Measurements from ENCODE around the gene BAHCC1.
A peak's percentile ranks its signal among the peaks of the same experiment; 100 is the strongest.

BAHCC1 gene

DNA sequence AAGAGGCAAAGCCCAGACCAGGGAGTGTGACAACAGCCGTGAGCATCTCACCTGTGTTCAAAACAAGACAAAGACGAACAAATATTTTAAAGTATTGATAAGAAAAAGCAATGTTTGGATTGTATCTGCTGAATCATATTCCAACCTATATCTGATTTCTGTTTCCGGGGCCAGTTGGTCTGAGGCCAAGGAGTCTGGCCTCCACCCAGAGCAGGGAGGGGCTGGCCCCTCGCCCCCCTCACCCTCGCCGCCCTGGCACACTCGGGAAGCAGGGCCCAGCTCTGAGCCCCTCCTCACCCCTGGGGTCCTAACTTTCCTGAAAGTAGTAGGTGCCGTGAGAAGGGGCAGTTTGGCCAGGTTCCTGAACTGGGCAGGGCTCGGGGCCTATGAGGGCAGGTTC lies 69.3 kb downstream of the BAHCC1 start:
- no peak for DNase-seq

DNA sequence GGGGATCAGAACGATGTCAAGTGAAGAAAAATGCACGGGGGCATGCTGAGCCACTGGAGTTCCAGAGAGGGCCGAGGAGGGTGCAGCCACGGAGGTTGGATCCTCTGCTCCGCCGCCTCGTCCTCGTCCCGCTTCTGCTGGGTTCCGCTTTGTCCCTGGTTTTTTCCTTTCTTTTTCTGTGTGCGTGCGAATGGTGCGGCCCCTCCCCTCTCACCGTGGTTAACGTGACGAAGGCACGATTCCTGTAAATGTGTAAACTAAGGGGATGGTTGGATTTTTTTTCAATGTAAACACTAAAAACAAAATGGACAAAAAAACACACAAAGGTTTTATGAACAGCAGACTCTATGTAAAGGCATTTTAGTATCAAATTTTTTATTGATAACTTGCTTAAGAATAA lies 70.7 kb downstream of the BAHCC1 start:
- no peak for DNase-seq

DNA sequence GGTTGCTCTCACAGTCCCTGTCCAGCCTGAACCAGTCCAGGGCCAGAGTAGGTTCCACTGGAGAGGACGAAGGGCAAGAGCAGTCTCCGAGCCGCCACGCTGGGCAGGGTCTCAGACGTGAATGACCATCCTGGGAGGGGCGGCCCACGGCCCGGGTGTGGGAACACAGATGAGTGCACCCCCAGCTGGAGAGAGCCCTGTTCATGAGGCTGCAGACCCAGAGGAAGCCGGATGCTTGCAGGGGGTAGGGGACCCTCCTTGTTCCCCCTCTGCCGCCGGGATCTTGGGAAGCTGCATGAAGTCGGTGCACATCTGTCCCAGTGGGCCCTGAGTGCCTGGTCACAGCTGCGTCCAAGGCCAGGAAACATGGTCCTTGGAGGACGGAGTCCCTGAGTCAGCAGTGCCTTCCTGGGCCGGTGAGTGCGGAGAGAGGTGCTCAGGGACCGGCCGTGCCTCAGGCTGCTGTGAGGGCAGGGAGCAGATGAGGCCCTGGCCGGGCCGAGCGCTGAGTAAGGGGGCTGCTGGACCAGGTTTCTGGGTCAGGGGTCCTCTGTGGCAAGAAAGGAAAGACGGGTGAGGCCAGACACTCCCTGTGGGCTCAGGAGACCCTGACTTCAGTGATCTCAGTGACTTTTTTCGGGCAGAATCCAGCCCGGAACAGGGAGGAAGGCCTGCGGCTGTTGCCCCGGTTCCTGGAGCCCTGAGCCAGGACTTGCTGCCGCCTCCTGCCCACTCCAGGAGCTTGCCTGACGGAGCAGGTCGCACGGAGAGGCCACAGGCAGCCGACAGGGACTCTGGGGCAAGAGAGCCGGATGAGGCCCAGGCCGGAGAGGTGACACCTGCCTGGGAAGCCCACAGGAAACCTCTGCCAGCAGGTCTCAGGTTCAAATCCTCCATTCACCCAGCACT lies 71.6 kb downstream of the BAHCC1 start:
- no peak for DNase-seq

DNA sequence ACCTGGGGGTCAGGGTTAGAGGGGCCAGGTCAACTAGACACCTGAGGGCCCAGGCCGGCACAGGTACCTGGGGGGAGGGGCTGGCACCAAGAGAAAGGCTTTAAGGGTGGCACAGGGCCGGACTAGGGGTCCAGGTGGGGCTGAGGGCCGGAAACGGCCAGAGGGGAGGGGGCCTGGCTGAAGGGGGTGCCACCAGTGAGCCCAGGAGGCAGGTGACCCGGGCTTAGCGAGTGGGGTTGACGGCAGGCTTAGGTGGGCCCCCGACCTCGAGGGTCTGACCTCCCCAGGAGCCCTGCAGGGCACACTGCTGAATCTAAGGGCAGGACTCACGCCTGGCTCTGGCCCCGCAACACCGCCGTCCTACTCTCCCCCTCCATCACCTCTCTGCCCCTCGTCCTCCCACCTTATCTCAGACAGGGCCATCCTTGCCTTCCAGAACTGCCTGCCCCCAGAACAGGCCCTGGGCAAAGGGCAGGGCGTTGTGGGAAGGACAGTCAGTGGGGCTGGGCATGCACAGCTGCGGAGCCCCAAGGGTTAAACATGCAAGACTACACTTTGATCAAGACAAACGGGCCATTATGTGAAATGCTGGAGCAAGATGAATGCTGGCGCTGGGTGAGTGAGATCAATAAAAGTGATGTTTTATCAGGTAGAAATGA lies 73.0 kb downstream of the BAHCC1 start:
- no peak for DNase-seq

DNA sequence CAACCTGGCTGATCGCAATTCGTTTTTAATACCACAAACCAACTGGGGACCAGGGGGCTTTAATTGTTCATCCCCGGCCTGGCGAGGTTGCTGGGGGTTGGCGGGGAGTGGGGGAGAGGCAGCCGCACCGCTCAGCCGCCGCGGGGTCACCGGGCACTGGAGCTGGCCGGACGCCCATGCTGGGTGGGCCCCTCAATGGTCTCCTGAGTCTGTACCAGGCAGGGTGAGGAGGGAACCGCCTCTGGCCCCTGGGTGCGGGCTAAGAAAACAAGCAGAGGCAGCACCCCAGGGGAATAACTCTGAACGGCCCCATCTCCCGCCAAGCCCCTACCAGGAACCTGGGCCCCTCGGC lies 73.5 kb downstream of the BAHCC1 start:
- DNase-seq = no peak

DNA sequence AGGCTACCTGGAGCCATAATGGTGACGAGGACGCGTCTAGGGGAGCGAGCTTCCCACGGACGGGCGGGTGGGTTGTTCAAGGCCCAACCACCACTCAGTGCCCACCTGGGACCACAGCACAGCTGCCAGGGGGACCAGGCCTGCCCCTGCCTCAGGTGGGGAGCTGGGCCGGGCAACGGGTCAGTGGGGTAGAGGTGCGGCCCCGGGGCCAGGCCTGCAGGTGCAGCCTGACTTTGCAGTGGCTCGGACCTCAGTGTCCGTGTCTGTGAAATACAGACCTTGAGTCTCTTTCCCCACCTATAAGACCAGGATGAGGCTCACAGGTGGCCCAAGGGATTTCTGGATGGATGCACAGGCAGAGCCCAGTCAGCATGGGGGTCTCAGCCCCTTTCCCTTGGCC lies 74.0 kb downstream of the BAHCC1 start:
- no peak for DNase-seq

DNA sequence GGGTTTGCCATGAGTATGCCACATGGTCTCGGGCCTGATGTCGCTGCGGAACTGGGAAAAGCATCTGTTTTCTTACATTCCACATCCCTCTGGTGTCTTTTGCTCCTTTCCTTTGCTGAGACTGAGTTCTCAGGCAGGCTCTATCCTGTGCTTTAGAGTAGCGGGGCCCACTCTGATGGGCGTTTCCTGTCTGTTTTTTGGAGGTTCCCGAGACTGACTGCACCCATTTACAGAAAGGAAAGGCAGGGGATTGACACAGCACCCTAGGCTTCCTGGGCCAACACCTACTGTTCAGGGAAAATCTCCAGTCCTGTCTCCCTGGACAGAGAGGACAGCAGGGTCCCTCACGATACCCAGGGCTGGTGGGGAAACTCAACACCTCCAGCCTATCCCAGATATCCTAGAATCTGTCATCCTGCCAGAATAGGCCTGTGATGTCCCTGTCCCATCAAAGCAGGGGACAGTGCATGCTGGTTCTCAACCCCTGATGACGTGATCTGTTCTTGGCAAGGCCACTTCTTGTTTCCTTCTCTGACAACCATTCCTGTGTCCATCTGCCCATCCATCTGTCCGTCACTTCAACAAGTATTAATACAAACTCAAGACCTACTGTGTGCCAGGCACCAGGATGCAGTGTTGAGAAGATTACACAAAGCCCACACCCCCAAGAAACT lies 75.2 kb downstream of the BAHCC1 start:
- DNase-seq = no peak

DNA sequence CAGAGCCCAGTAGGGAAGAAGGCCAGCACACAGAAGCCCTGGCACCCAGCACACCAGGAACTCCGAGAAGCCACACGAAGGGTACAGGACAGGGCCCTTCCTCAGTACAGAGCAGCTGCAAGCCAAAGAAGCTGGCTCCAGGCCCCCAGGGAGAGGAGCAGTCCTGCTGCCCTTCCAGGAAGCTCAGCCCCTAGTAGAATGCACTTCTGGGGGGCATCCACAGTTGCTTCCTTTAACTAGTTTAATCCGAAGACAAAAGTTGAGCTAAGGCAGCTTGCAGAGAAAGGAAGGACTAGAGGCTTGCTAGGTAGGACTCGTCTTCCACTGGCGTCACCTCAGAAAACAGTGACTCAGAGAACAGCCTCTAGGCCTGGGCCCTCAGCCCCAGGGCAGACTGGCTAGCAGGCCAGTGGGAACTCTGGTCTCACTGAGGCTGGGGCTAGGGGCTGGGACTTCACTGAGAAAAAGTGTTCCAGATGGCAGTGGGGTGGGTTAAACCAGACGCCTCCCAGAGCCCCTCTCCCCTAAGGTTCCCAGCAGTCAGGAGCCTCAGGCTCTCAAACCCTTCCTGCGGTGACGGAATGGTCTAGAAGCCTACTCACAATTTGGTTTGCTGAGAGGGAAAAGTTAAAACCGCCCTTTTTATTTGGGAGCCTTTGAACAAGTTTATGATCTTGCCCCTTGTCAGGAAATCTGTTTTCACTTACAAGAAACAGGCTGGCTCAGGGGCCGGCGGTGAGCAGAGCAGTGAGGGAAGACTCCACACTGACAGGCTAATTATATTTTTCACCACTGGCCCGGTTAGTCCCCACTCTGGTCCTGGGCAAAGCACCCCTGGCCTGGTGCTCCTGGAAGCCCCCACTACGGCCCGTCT lies 75.9 kb downstream of the BAHCC1 start:
- DNase-seq = no peak

DNA sequence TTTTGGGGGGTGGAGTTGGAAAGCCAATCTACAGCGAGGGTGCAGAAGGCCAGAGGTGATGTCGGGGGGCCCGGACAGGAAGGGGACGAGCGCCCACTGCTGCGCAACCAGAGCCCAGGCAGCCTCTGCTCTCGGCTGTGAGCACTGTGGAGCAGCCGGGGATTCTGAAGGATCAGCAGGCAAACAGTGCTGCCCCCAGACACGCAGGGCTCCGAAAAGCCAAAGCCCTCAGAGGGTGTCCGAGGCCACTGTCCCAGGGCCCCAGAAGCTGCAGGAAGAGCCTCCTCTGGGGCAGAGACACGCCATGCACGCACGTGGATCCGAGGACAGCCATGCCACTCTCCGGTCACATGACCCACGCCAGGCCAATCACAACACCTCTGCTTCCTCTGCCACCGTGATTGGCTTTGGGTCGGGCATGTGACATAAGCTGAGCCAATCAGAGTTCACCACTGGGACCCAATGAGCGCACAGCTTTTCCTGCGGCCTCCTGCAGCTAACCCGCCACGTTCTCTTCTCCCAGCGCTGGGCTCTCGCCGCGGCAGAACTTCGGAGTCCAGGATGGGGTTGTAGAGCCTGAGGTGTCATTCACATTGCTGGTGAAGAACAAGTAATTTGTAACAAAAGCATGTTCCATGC lies 76.7 kb downstream of the BAHCC1 start:
- no peak for DNase-seq

DNA sequence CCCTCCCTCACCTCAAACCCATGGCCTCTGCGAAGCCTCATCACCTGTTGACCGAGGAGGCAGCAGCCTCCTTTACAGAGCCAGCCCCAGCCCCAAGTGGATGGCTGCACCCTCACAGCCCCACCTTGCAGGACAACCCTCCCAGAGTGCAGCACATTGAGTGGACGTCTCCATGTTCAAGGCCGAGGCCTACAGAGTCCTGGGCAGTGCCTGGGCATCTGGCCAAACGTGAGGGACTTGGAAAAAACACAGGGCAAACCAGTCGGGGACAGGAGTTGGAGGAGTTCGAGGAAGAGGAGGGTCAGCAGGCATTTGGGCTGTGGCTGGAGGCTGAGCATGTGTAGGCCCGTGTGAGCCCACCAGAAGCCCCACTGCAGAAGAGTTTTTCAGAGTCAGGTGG lies 77.8 kb downstream of the BAHCC1 start:
- no peak for DNase-seq

DNA sequence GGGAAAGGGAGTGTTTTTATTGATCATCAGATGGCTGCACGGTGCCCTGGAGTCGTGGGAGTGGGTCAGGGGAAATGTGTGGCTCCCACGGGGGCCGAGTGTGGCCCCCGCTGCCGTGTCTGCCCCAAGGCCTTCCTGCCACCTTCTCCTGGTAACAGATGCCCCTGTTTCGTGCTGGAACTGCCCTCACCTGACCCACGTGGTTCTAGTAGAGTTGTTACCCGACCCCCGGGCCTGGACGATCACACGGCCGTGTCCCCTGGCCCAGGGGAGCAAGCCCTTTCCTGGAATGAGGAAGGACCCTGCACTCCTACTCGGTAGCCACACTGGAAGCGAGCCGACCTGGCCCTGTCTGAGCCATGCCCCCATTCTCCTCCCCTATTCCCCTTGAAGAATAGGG lies 79.7 kb downstream of the BAHCC1 start:
- DNase-seq = no peak

DNA sequence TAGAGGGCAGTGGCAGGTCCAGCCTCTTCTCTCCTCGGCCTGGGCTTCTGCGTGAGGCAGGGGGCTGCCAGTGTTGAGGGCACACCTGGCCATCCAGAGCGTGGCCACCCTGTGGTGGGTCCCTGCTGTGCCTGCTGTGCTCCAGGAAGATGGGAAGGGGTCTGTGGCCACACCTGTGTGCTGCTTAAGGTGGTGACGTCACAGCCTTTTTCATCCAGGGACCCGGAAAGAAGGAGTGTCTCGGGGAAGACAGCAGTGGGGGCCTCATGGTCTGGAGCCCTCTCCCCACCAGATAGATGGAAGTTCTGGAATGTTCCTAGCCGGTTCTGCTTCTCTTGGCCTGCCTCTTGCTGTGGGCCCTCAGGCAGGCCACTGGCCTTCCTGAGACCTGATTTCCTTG lies 80.8 kb downstream of the BAHCC1 start:
- DNase-seq = no peak

DNA sequence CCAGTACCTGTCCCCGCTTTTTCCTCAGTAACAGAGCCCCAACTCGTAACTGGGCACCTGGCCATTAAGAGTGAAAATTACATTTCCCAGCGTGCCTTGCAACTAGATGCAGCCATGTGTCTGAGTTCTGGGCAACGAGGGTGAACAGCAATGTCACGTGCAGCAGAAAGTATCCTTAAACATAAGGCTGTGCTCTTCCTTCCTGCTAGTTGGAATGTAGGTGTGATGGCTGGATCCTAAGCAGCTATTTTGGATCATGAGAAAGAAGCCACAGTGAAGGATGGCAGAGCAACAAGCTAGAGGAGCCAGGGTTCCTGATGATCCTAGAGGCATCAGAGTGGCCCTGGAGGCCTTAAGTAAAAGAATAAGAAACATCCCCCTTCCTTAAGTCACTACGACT lies 81.4 kb downstream of the BAHCC1 start:
- no peak for DNase-seq

DNA sequence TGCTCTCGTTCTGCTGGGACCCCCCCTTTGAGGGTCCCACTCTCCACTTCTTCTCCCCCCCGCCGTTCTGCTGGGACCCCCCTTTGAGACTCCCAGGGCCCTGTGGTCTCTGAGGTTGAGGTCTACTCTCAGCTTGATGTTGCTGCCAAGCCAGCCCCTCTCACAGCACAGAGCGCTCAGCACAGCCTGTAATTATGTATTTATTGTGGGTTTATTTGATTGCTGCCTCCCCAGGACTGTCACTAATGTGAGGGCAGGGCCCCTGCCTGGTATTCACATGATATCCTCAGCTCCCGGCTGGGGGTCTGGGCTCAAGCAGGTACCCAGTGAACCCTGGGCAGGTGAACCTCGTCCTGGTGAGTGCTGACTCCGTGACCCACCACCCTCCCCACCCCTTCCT lies 81.9 kb downstream of the BAHCC1 start:
- no peak for DNase-seq

DNA sequence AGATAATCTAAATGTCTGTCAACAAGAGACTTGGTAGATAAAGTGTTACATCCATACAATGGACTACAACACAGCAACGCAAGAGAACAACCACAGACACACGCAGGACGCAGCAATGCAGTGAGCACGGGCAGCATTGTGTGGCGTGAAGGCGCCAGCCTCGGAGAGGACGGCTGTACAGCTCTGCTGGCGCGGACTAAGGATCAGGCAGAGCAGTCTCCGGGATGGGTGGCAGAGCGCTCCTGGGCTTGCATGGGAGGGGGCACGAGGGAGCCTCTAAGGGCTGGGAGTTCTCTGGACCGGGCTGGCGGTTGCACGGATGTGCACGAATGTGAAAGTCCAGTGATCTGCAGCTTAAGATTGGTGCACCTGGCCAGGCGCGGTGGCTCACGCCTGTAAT lies 82.9 kb downstream of the BAHCC1 start:
- no peak for DNase-seq

DNA sequence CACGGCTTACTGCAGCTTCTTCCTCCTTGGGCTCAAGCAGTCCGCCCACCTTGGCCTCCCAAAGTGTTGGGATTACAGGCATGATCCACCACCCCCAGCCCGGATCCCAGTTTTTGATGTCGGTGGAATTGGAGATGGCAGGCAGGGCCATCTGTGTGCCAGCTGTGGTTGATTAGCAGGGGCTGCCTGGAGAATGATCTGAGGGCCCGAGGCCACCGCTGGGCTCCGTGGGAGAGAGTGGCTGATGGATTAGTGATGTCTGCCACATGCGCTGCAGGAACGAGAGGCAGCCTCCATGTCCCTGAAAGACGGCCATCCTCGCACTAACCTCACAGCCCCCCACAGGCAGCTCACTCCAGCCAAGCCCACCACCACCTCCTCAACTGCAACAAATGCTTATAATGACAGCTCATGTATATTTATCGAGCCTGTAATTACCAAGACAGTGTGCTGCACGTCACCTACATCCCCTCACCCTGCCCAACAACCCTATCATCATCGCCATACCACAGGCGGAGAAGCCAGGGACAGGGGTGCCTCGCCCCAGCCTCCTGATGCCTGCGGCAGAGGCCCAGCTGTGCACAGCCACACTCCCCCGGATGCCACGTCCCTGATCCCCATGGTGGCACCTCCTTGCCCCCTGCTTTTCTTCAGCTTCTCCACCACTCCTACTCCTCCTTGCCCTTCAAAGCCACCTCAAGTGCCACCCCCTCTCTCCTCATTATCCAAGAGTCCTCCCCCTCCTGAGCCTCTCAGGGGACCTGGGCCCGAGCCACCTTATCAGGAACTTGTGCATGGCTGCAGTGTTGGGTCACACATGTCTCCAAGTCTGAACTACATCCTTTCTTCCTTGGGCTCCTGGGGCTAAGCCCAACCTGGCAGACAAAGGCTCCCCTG lies 84.2 kb downstream of the BAHCC1 start:
- no peak for DNase-seq

DNA sequence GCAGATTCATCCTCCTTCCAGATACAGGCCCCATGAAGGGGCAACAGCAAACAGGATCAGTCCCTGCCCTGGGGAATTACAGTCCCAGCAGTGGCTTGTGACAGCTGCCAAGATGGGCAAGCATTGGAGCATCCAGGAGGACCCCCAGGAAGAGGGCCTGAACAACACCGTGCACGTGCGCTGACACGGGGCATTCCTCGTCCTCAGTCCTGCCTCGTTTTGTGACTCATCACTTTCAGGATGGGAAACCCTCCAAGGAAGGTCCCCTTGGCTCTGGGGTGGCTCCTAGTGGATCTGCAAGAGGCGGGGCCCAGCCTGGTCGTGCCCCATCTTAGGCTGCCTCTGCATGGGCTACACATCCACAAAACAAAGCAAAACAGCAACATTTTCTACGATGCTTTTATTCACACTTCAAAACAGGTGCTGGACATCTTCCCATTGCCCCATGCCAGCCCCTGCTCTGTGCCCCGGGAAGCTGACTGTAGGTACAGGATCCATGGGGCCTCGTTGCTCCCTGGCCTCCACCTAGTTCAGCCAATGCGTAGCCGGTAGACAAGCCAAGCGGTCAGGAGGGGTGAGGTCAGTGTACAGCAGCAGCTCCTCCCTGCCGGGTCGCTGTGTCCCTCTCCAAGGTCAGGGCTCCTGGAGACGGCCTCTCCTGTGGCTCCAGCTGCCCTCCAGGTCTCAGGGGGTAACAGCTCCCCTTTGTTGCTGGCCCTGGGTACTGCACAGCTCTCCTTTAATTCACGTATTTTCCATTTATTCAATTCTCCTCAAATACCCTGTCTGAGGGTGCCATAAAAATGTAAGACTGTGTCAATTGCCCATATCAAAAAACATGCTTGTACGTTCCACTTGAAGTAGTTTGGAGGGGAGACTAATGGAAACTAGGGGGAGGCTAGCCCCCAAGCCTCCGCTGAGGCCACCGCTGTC lies 85.1 kb downstream of the BAHCC1 start:
- no peak for DNase-seq

DNA sequence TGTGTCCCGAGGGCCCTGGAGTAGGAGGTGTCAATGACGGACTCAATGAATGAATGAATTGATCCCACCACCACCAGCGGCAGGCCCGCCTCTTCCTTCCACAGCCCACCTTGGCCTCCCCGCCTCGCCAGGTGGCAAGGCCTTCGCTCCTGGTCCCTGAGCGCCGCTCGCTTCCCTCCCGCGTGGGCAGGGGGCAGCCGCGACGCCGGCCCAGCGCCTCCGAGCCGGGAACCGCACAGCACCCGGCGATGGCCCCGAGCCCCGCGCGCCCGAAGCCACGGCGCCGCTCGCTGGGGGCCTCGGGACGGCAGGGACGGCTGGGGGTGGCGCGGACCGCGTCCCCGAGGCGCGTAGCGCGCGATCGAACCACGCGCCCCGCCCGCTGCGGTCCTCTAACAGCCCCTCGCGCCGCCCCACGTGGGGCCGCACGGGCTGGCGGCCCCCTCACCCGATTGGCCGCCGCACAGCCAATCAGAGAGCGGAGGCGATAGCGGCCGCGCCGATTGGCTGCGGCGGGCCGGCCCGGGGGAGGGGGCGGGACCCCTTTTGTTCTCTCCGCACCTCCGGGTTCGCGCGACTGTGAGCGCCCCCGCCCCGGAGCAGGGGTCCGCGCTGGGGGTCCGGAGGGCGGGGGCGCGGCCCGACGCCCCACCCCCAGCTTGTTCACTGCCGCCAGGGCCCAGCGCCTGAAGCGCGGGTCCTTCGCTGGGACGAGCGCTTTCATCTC lies 86.0 kb downstream of the BAHCC1 start:
- DNase-seq = peak; percentile 27

DNA sequence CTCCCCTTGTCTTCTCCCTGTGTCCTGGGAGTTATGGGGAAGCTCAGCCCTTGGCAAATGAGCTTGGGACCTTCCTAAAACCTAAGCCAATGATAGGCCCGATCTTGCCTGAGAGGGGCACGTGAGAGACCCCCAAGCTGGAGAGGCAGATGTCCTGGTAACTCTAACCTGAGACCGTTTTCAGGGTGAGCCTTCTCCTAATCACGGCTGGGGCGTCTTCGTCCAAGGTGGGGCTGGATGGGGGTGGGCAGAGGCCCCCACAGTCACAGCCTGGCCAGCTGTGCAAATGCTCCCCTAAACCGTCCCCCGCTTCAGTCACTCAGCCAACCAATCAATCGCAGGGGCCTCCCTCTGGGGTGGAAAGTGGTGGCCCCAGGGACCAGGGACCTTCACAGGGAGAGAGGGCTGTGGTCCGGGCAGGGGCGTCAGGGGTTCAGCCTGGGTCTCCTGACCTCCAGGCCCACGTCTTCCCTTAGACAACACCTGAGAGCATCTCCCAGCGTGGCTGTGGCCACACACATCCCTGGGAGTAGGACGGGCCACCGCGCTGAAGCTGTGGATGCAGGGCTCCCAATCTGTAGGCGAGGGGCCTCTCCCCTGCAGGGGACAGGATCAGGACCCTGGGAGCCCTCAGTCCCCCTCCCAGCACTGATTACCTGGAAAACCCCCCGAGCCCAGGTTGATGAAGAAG lies 86.7 kb downstream of the BAHCC1 start:
- no peak for DNase-seq

Measured in activated effector memory CD4-positive, alpha-beta T cell treated with Interleukin-2 at 50 U/mL for 16 hours (primary cell).